Right lobe of liver (tissue), 6 donors: Measurements from ENCODE around the gene LTBR. TPM values are rescaled to one million over a fixed set of nuclear protein-coding genes. Genes with fewer than 3 reads are reported as not detected.
A peak's percentile ranks its signal among the peaks of the same experiment; 100 is the strongest.
"Not testable (repeated sequence)": the region's sequence is repeated elsewhere in the genome, so short reads cannot be mapped to it uniquely, and the experiment has no call there.

Source experiments
- ATAC-seq, 4 donors: fragments of 200-7000 bp; cut with Tn5 transposase; one replicate each; pipeline ENCODE4 v1.9.1; 2020; ENCODE audit warnings: mild to moderate bottlenecking in 4 of 4, moderate library complexity in 4 of 4
- DNase-seq, 3 donors: peaks; one replicate each; pipeline ENCODE4 v3.0.0-alpha.2; 2020
- H3K27ac ChIP-seq, 3 donors: fragments of 200-600 bp; one replicate each; pipeline ENCODE4 v1.8.0; 2022
- H3K27me3 ChIP-seq, 2 donors: fragments of 200-600 bp; one replicate each; pipeline ENCODE4 v1.8.0; 2022
- H3K36me3 ChIP-seq, 4 donors: fragments of 200-600 bp; sonication (generic) in 1 of 4; one replicate each; pipeline versions ENCODE4 v1.5.1 to v1.8.0; 2017 to 2022; ENCODE audit warnings: control low read depth in 1 of 4
- H3K4me1 ChIP-seq, 4 donors: fragments of 200-600 bp; sonication (generic) in 1 of 4; one replicate each; pipeline versions ENCODE4 v1.5.1 to v1.8.0; 2017 to 2022; ENCODE audit warnings: control low read depth in 1 of 4
- H3K4me3 ChIP-seq, 3 donors: fragments of 200-600 bp; one replicate each; pipeline ENCODE4 v1.8.0; 2022
- H3K9me3 ChIP-seq, 4 donors: fragments of 200-600 bp; sonication (generic) in 1 of 4; one replicate each; pipeline versions ENCODE4 v1.5.1 to v1.8.0; 2017 to 2022; ENCODE audit warnings: control low read depth in 1 of 4
- POLR2A ChIP-seq: fragments of 450-650 bp; IDR thresholded peaks from one replicate; pipeline ENCODE4 v1.6.1; 2017; ENCODE audit warnings: antibody characterized with exemption, mild to moderate bottlenecking
- WGBS: methylation state at CpG from one replicate; pipeline ENCODE4 v1.1.6; 2018; ENCODE audit warnings: low coverage, low lambda C conversion rate; ENCODE audit not compliant: insufficient coverage; ENCODE audit errors: missing lambda C conversion rate; 5-methylcytosine and 5-hydroxymethylcytosine counted together
- intact Hi-C, 2 donors: fragments of 100-400 bp; cut with DNase I; formaldehyde crosslinking; loops; one replicate each; pipeline versions ENCODE4 v1.11.2 to v1.14.1; 2022
- total RNA-seq, 6 experiments: library from RNA; depleted of rRNA in 2 of 6; stranded (reverse); fragments of >200 nt in 2 of 6; fragmentation: NEBNext Ultra II Directional in 3 of 6; extraction: Animal tissue kit (Norgen Biotek cat#: 25700) in 3 of 6; gene quantifications; one replicate each; pipeline versions ENCODE4 v1.1.0 to v1.2.4, GENCODE V29; 2016 to 2023
- TF ChIP-seq, protein P1 (sequence below), 4 donors: fragments of 200-600 bp in 3 of 4; fragments of 450-650 bp in 1 of 4; IDR thresholded peaks; one replicate each; pipeline versions ENCODE4 v1.5.1 to v1.8.0; 2016 to 2022; ENCODE audit warnings: antibody characterized with exemption in 4 of 4, mild to moderate bottlenecking in 2 of 4
- donor health status: DM: no; HTN: yes; CAD: no.
- donor health status: DM: no; HTN: no; CAD: no.
- donor health status: DM: no; HTN: no; CAD: no.
- donor health status: DM: no; HTN: yes; CAD: no.
- donor health status: DM: no; HTN: yes; CAD: no.

Gene LTBR
- total RNA-seq, 6 experiments from 2014 or later, result 83.8 to 235 (median 103) TPM

DNA sequence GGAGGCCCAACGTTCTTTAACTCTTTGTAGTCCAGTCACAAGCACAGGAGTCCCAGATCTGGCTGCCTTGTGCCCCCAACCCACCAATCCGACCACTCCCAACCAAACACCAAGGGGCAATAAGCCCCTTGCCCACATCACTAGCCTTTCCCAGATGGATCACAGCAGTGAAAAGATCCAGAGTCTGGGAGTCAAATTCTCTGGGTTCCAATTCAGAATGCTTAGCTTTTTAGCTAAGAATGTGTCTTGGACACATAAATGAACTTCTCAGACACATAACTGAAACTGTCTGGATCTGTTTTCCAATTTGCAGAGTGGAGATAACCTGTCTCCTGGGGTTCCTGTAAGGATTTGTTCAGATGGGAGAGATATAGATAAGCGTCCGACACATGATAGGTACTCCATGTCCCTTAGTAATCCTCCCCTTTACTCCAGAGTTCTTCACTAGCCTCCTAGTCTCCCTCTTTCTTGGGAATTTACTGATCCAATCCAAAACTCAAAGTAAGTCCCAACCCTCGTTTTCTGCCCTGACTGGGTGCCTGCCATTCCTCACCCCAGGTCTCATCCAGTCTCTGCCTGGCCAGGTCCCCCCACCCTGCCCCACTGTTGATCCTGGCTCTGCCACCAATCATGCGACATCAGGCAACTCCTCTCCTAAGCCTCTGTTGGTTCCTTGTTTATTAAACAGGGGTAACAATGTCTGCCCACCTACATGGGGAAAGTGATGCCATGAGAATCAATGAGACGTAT is 41.6 kb upstream of the LTBR start:
- no peaks in the 10 kb centered on the region for H3K36me3 ChIP-seq
- 47% methylated on average over 5 of the region's 7 CpGs for WGBS
- H3K4me3 ChIP-seq, result peak overlapping the region; percentile 92 to 100 (median 99)
- ATAC-seq (no peak), DNase-seq (no peak)
- no peaks in the 10 kb centered on the region for H3K27me3 ChIP-seq
- peak overlapping the region; percentile 99 to 100 (median 99) for H3K27ac ChIP-seq
- H3K9me3 ChIP-seq, result no peaks in the 10 kb centered on the region
- peaks cover 0 to 36% (median 14%) of the 10 kb centered on the region in 4 donors for H3K4me1 ChIP-seq
- intact Hi-C loops, result no loop called here
- peak; percentile 0 for TF ChIP-seq POLR2A
- TF ChIP-seq, protein P1, sequence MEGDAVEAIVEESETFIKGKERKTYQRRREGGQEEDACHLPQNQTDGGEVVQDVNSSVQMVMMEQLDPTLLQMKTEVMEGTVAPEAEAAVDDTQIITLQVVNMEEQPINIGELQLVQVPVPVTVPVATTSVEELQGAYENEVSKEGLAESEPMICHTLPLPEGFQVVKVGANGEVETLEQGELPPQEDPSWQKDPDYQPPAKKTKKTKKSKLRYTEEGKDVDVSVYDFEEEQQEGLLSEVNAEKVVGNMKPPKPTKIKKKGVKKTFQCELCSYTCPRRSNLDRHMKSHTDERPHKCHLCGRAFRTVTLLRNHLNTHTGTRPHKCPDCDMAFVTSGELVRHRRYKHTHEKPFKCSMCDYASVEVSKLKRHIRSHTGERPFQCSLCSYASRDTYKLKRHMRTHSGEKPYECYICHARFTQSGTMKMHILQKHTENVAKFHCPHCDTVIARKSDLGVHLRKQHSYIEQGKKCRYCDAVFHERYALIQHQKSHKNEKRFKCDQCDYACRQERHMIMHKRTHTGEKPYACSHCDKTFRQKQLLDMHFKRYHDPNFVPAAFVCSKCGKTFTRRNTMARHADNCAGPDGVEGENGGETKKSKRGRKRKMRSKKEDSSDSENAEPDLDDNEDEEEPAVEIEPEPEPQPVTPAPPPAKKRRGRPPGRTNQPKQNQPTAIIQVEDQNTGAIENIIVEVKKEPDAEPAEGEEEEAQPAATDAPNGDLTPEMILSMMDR (IDR thresholded peaks at IDR 0.05), result no peak

DNA sequence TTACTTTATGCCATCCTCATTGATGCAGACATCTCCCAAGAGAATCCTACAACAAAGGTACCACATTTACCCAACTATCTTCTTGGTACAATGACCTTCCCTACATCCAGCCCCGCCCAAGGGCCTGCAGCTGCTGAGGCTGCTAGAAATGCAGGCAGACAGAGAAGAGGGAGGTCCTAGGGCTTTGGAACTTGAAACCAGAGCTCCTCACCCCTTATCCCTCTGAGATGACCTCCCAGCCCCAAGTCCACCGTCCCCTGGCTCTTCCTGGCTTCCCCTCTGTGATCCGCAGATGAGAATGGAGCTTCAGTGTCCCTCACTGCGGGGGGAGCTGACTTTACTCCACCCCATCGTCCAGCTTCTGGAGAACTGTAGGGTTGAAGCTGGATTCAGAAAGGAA is 40.4 kb upstream of the LTBR start:
- no peak for ATAC-seq
- intact Hi-C loops, result no loop called here
- H3K9me3 ChIP-seq, result no peaks in the 10 kb centered on the region
- TF ChIP-seq, protein P1 (IDR thresholded peaks at IDR 0.05), result no peak
- TF ChIP-seq POLR2A, result no peak
- no peak overlapping the region for H3K4me3 ChIP-seq
- H3K4me1 ChIP-seq, result peaks cover 0 to 24% (median 12%) of the 10 kb centered on the region in 4 donors
- peak in 1 of 3 donors; percentile 37 for DNase-seq
- H3K27me3 ChIP-seq, result no peaks in the 10 kb centered on the region
- no peak overlapping the region for H3K27ac ChIP-seq
- WGBS, result 47% methylated on average over 5 of the region's 5 CpGs
- H3K36me3 ChIP-seq, result no peaks in the 10 kb centered on the region

DNA sequence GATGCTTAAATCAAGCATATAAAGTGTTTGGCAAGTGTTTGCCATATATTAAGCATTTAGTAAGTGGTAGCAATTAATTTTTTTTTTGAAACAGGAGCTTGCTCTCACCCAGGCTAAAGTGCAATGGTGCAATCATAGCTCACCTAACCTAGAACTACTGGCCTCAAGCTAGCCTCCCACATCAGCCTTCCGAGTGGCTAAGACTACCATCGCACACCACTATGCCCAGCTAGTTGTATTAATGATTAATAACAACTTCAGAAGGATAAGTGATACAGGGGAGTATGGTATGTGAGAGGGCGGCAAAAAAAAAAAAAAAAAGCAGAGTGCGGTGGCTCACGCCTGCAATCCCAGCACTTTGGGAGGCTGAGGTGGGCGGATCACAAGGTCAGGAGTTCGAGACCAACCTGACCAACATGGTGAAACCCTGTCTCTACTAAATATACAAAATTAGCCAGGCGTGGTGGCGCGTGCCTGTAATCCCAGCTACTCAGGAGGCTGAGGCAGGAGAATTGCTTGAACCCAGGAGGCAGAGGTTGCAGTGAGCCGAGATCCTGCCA is 39.8 kb upstream of the LTBR start:
- WGBS, result 93% methylated on average over 9 of the region's 11 CpGs
- H3K36me3 ChIP-seq, DNase-seq, H3K4me3 ChIP-seq, ATAC-seq, intact Hi-C loops, H3K27ac ChIP-seq, H3K27me3 ChIP-seq, H3K9me3 ChIP-seq: not testable (repeated sequence)
- peaks cover 0 to 17% (median 9%) of the 10 kb centered on the region in 4 donors for H3K4me1 ChIP-seq

DNA sequence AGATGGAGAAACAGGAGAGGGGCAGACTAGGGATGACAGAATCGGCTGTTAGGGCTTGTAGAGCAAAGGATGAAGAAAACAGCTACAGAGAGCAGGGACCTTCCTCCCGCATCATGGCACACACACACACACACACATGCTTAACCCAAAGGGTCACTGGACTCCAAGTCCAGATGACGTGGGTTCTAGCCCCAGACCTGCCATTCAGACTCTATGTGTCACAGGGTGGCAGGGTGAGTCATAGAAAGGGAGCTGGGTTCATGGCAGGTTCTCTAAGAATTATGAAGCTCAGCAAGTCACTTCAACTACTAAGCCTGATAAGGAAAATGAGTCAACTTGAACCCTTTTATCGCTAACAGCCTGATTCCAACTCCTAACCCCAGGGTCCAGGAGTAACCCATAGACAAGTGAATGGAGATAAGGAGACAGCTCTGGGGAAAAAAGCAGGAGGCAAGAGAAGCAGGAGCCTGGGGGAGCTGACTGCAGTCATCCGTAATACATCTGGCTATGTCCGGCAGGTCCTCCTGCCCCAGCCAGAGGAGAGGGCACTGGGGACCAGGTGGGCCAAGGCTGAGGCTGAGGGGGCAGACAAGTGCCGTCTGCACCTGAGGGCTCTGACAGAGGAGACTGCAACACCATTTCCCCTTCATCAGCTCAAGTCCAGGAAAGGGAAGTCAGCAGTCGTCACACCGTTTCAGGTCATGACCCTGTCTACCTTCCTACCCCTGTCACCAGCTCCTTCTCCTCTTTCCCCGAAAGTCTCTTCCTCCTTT is 38.5 kb upstream of the LTBR start:
- peaks cover 0 to 14% (median 7%) of the 10 kb centered on the region in 4 donors for H3K4me1 ChIP-seq

More for the DNA sequence above, 38.5 kb upstream of the LTBR start:
- Histone ChIP-seq H3K4me3 (no peak overlapping the region), H3K9me3 (no peaks in the 10 kb centered on the region), H3K36me3 (no peaks in the 10 kb centered on the region), H3K27me3 (no peaks in the 10 kb centered on the region), H3K27ac (peak overlapping the region; percentile 6 to 33 (median 31))
- 44% methylated on average over 6 of the region's 10 CpGs for WGBS
- TF ChIP-seq, protein P1 (IDR thresholded peaks at IDR 0.05), result no peak
- TF ChIP-seq POLR2A, result no peak
- DNase-seq, result peak in 2 of 3 donors; percentile 58 to 63
- peak in 2 of 4 donors; percentile 1 to 67 for ATAC-seq
- intact Hi-C loops, result no loop called here
